Right atrium auricular region (tissue), 2 donors: ENCODE results near the gene SPATA19. TPM values are rescaled to one million over a fixed set of nuclear protein-coding genes. Genes with fewer than 3 reads are reported as not detected.
A peak's percentile ranks its signal among the peaks of the same experiment; 100 is the strongest.

ENCODE experiments used
- DNase-seq: peaks from one replicate; pipeline ENCODE4 v3.0.0-alpha.2; 2019; ENCODE audit warnings: low spot score
- H3K27ac ChIP-seq, 2 donors: fragments of 200-600 bp; sonication (generic); 1 replicate in 1 of 2; 2 replicates in 1 of 2; pipeline ENCODE4 v1.5.1; 2016 to 2019
- H3K27me3 ChIP-seq, 2 donors: fragments of 200-600 bp; sonication (generic); one replicate each; pipeline versions ENCODE4 v1.5.1 to v1.6.0; 2017 to 2019
- H3K36me3 ChIP-seq: fragments of 200-600 bp; sonication (generic); one replicate; pipeline ENCODE4 v1.5.1; 2016
- H3K4me1 ChIP-seq, 2 donors: fragments of 200-600 bp; sonication (generic); one replicate each; pipeline versions ENCODE4 v1.5.1 to v1.6.0; 2017 to 2019
- H3K4me3 ChIP-seq, 2 donors: fragments of 200-600 bp; sonication (generic); 1 replicate in 1 of 2; 2 replicates in 1 of 2; pipeline ENCODE4 v1.5.1; 2017 to 2019; ENCODE audit warnings: mild to moderate bottlenecking in 1 of 2, moderate library complexity in 1 of 2
- H3K9me3 ChIP-seq, 2 donors: fragments of 200-600 bp; sonication (generic); one replicate each; pipeline ENCODE4 v1.5.1; 2019
- CTCF ChIP-seq, 2 donors: fragments of 200-600 bp; sonication (generic); IDR thresholded peaks; one replicate each; pipeline ENCODE4 v1.5.1; 2019; ENCODE audit warnings: antibody characterized with exemption in 2 of 2
- total RNA-seq, 2 donors: library from RNA; depleted of rRNA; stranded (reverse); fragments of >200 nt; gene quantifications; one replicate each; pipeline ENCODE4 v1.1.0, GENCODE V29; 2016

SPATA19 gene
- total RNA-seq, 2 donors from 2014 or later: not detected

- no peak overlapping the region for H3K4me3 ChIP-seq
- no peaks in the 10 kb centered on the region for H3K27me3 ChIP-seq
- no peaks in the 10 kb centered on the region for H3K36me3 ChIP-seq
- peaks cover 0 to 6% of the 10 kb centered on the region in 2 donors for H3K4me1 ChIP-seq
- no peaks in the 10 kb centered on the region for H3K9me3 ChIP-seq
- DNase-seq: no peak
- no peak for TF ChIP-seq CTCF (IDR thresholded peaks at IDR 0.05)
- no peak overlapping the region for H3K27ac ChIP-seq
These were observed 30.7 kb downstream of the SPATA19 start for GRCh38 chr11:133814588-133815100.

GRCh38 chr11:133811850-133812685, 33.2 kb downstream of the SPATA19 start:
- Histone ChIP-seq H3K4me1 (peaks cover 0 to 10% of the 10 kb centered on the region in 2 donors), H3K4me3 (no peak overlapping the region), H3K27ac (no peak overlapping the region), H3K36me3 (no peaks in the 10 kb centered on the region), H3K9me3 (no peaks in the 10 kb centered on the region), H3K27me3 (no peaks in the 10 kb centered on the region)
- no peak for TF ChIP-seq CTCF (IDR thresholded peaks at IDR 0.05)
- peak; percentile 42 for DNase-seq

- Histone ChIP-seq H3K27ac (no peak overlapping the region), H3K36me3 (no peaks in the 10 kb centered on the region), H3K4me3 (no peak overlapping the region), H3K4me1 (peaks cover 0 to 10% of the 10 kb centered on the region in 2 donors), H3K27me3 (no peaks in the 10 kb centered on the region), H3K9me3 (no peaks in the 10 kb centered on the region)
- TF ChIP-seq CTCF (IDR thresholded peaks at IDR 0.05): no peak
- peak; percentile 34 for DNase-seq
These were observed 34.5 kb downstream of the SPATA19 start for GRCh38 chr11:133810766-133811165.

GRCh38 chr11:133809569-133810491, 35.5 kb downstream of the SPATA19 start:
- H3K4me3 ChIP-seq: no peak overlapping the region
- H3K36me3 ChIP-seq: no peaks in the 10 kb centered on the region
- DNase-seq: peak; percentile 54
- no peaks in the 10 kb centered on the region for H3K9me3 ChIP-seq
- H3K27me3 ChIP-seq: no peaks in the 10 kb centered on the region
- H3K4me1 ChIP-seq: peaks cover 0 to 10% of the 10 kb centered on the region in 2 donors
- no peak for TF ChIP-seq CTCF (IDR thresholded peaks at IDR 0.05)
- H3K27ac ChIP-seq: no peak overlapping the region

- DNase-seq: no peak
- Histone ChIP-seq H3K27me3 (no peaks in the 10 kb centered on the region), H3K4me1 (peaks cover 0 to 10% of the 10 kb centered on the region in 2 donors), H3K27ac (no peak overlapping the region), H3K4me3 (no peak overlapping the region), H3K9me3 (no peaks in the 10 kb centered on the region), H3K36me3 (no peaks in the 10 kb centered on the region)
- TF ChIP-seq CTCF (IDR thresholded peaks at IDR 0.05): no peak
These were observed 36.7 kb downstream of the SPATA19 start for GRCh38 chr11:133808393-133809140.
